Activated CD8-positive, alpha-beta memory T cell treated with anti-CD3 and anti-CD28 coated beads, Interleukin-2, amount 10 ng/mL, durations not matched to agents 7 days and 5 days (primary cell): ENCODE measurements around the gene TCTN2. TPM values are rescaled to one million over a fixed set of nuclear protein-coding genes. Genes with fewer than 3 reads are reported as not detected.
A peak's percentile ranks its signal among the peaks of the same experiment; 100 is the strongest.

Experiments used
- ATAC-seq: fragments of 150-1000 bp; cut with Tn5 transposase; one replicate; pipeline ENCODE4 v1.10.0; 2021; ENCODE audit warnings: moderate library complexity
- CTCF ChIA-PET: fragments of 350-600 bp; sonication (Branson Sonifier 250); formaldehyde crosslinking; loops from one replicate; lab custom pipeline; 2021; ENCODE audit warnings: antibody characterized with exemption; lab: Charles Lee
- DNase-seq: peaks from one replicate; pipeline ENCODE4 v3.0.0-alpha.2; 2020
- H3K27ac Mint-ChIP-seq: one replicate; pipeline ENCODE4 v1.8.0; 2021; ENCODE audit warnings: mild to moderate bottlenecking, mixed read lengths
- H3K27me3 Mint-ChIP-seq: one replicate; pipeline ENCODE4 v1.8.0; 2021; ENCODE audit warnings: mixed read lengths
- H3K36me3 Mint-ChIP-seq: one replicate; pipeline ENCODE4 v1.8.0; 2021; ENCODE audit warnings: mild to moderate bottlenecking, mixed read lengths
- H3K4me1 Mint-ChIP-seq: one replicate; pipeline ENCODE4 v1.8.0; 2021; ENCODE audit warnings: mixed read lengths
- H3K4me3 Mint-ChIP-seq: one replicate; pipeline ENCODE4 v1.8.0; 2021; ENCODE audit warnings: mild to moderate bottlenecking, moderate library complexity, mixed read lengths
- H3K9me3 Mint-ChIP-seq: one replicate; pipeline ENCODE4 v1.8.0; 2022; ENCODE audit warnings: low read depth, mixed read lengths
- total RNA-seq, 2 experiments: library from RNA; stranded (reverse); gene quantifications; one replicate each; pipeline ENCODE4 v1.2.3, GENCODE V29; 2021

TCTN2 gene
- total RNA-seq, 2 experiments from 2014 or later = 2.6 to 2.9 TPM

GRCh38 chr12:123754041-123754772 lies 83.3 kb downstream of the TCTN2 start:
- Mint-ChIP-seq H3K27me3 (no peaks in the 10 kb centered on the region), H3K27ac (peak overlapping the region; percentile 29), H3K9me3 (no peaks in the 10 kb centered on the region), H3K4me1 (peaks cover 30% of the 10 kb centered on the region), H3K36me3 (peaks cover 39% of the 10 kb centered on the region), H3K4me3 (no peak overlapping the region)
- CTCF ChIA-PET = no interaction called here
- ATAC-seq (no peak), DNase-seq (no peak)

- no peak overlapping the region for H3K4me3 Mint-ChIP-seq
- peaks cover 9% of the 10 kb centered on the region for H3K4me1 Mint-ChIP-seq
- peaks cover 22% of the 10 kb centered on the region for H3K36me3 Mint-ChIP-seq
- no peak for DNase-seq
- H3K9me3 Mint-ChIP-seq = no peaks in the 10 kb centered on the region
- ATAC-seq = no peak
- no peaks in the 10 kb centered on the region for H3K27me3 Mint-ChIP-seq
- CTCF ChIA-PET = no interaction called here
- H3K27ac Mint-ChIP-seq = no peak overlapping the region
Measured at GRCh38 chr12:123757561-123757960, 86.6 kb downstream of the TCTN2 start.

Other genes with a start within 250 kb of the TCTN2 start
- 10 to 100 TPM in 1 of 2 experiments, 1 to 10 TPM in 1; 6.3 to 11.3 TPM for gene RILPL2, start 234.4 kb upstream of the TCTN2 start, total RNA-seq
- gene SNRNP35, start 213.0 kb upstream of the TCTN2 start, total RNA-seq = 10 to 100 TPM; 31.0 to 32.1 TPM
- 1 to 10 TPM; 1.5 TPM for gene RILPL1, start 137.4 kb upstream of the TCTN2 start, total RNA-seq
- gene TMED2, start 86.6 kb upstream of the TCTN2 start, total RNA-seq = 100 to 1,000 TPM; 132 to 172 TPM
- 10 to 100 TPM; 46.8 to 51.0 TPM for gene DDX55, start 69.0 kb upstream of the TCTN2 start, total RNA-seq
- gene EIF2B1, start 37.4 kb upstream of the TCTN2 start, total RNA-seq = 10 to 100 TPM; 60.3 to 76.4 TPM
- 10 to 100 TPM; 46.1 to 49.6 TPM for gene GTF2H3, start 37.3 kb upstream of the TCTN2 start, total RNA-seq
- 10 to 100 TPM; 76.6 to 91.6 TPM for gene ATP6V0A2, start 41.2 kb downstream of the TCTN2 start, total RNA-seq
- gene DNAH10, start 91.2 kb downstream of the TCTN2 start, total RNA-seq = under 1 TPM; 0.05 to 0.76 TPM